Stimulated activated CD8-positive, alpha-beta memory T cell treated with anti-CD3 and anti-CD28 coated beads, Interleukin-2, amount 100 ng/mL, for 48 hours (primary cell): Measurements from ENCODE around the gene RHBDF2.
A peak's percentile ranks its signal among the peaks of the same experiment; 100 is the strongest.
"Not testable (repeated sequence)": the region's sequence is repeated elsewhere in the genome, so short reads cannot be mapped to it uniquely, and the experiment has no call there.

Experiments used
- DNase-seq, 2 donors: peaks; one replicate each; pipeline ENCODE4 v3.0.0-alpha.2; 2020; ENCODE audit warnings: low read depth in 2 of 2

RHBDF2 gene

DNA sequence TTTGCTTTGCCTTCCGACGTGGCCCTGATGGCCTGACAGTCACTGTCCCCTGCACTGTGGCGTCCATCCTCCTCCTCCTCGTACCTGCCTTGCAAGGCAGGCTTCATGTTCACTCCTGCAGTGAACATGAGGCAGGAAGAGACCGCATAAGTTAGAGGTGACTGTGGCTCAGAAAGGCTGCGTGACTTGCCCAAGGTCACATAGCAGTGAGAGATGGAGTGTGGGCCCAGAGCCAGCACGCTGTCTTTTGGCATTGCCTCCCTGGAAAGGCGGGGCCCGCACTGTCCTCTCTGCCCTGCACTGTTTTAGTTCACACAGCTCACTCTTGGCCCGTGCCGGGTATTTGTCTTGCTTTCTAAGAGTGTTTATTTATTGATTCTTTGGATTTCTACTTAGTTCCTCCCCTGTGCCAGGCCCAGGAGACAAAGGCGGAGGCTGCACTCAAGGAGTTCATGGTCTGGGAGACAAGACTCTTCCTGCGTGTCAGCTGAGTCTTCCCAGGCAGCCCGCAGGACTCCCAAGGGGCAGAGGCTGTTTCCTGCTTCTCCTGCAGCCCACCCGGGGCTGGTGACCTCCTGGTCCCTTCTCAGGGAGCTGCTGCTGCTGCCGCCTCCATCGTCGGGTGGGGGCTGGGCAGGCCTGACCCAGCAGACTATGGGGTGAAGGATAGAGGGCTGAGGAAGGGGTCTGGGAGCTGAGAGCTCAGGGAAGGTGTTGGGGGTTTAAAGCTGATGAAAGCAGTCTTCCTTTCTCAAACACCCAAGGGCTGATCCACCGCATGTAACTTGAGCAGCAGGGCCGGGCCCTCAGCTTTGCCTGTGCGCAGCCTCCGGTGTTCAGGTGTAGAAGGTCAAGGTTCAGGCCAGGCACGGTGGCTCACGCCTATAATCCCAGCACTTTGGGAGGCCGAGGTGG, 23.6 kb upstream of the RHBDF2 start:
- no peak for DNase-seq

DNA sequence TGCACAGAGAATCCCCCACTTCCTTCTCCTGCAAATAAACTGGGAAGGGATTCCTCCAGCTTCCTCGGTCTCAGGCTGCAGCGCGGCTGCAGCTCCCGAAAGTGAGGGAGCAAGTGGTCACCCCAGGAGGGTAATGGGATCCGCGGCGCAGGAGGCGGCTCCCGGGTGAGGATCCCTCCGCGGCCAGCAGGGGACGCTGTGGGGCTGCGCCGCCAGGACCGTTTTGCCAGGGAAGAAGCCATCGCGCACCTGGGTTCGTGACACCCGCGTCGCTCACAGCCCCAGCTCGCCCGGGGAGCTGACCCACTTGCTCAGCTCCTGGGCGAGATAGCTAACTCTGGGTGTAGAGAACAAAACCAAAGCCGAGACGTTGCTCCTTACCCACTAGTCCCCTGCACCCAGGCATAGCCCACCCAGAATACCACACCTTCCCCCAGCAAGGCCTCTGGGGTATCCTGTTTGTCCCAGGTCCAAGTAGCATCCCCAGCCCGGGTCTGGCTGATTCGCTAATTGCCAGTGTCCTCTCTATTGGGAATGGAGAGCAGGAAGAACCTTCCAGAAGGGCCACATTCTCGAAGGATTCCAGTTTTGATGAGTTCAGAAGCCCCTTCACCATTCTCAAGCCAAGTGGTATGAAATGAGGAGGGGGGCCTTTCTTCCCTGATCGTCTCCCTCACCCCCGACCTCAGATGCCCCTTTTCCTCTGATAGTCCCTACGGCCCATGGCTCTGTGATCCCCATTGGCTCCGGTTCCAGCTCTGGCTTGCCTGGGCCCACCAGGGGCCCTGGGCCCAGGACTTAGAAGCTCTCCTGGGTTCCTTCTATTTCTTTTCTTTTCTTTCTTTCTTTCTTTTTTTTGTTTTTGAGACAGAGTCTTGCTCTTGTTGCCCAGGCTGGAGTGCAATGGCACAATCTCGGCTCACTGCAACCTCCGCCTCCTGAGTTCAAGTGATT, 22.1 kb upstream of the RHBDF2 start:
- peak; percentile 72 to 73 for DNase-seq

GRCh38 chr17:76521683-76522082, 20.5 kb upstream of the RHBDF2 start:
- not testable (repeated sequence) for DNase-seq

DNA sequence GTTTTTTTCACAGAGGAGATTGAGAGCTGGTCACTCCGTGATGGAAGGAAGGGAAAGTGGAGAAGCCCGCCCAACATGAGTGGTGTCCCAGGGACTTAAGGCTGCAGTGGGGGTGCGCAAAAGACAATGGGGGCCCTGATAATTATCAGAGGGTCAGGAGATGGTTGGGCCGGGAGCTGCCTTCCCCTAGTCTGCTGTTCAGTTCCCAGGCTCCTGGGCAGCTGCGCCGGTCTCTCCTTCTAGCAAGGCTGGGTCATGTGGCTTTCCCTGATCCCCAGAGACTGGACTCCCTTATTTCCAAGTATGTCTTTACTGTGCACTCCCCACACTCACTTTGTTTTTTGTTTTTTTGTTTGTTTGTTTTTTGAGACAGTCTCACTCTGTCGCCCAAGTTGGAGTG, 20.0 kb upstream of the RHBDF2 start:
- DNase-seq, result no peak

GRCh38 chr17:76519048-76519966, 18.1 kb upstream of the RHBDF2 start:
- DNase-seq, result no peak

DNA sequence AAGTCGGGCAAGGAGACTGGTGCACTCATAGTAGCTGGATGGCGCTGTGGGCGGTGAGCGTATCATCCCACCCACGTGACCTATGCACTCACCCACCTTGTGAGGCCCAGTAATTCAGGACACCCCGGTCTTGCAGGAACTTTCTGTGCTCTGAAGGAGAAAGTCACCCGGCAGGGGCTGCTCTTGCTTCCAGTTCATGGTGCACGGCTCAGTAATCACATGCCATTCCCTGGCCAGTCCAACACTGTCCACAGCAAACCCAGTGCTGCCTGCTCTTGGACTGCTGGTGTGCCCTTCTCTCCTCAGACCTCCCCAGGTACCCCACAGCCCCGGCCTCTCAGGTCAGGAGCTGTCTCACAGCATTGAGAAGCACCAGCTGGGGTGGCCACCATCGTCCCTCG, 16.4 kb upstream of the RHBDF2 start:
- DNase-seq, result no peak

DNA sequence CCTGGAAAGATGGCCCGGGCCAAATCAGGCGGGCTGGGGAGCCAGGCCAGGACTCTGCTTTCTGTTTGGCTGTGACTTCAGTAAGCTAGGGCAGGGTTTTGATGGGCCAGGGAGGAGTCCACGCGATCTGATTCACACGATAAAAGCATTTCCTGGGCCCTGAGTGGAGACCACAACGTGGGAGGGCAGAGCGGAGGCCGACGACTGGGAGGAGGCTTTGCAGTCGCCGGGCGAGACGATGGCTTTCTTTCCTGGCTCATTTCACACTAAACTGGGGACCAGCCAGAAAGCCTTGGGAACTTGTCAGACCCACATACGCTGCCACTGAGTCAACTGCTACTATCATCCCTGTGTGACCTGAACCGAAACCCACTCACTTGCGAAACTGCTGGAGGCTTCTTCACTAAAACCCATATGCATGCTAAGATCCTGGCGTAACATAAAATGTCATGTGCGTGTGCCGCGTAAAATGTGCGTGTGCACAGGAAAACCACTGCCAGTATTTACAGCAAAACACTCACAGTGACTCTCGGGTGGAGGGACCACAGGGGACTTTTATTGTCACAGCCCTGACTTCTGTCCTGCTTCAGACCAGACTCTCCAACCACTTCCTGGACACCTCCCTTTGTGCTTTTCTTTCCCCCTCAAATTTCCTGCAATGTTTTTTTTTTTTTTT, 14.2 kb upstream of the RHBDF2 start:
- DNase-seq, result peak; percentile 68 to 79

DNA sequence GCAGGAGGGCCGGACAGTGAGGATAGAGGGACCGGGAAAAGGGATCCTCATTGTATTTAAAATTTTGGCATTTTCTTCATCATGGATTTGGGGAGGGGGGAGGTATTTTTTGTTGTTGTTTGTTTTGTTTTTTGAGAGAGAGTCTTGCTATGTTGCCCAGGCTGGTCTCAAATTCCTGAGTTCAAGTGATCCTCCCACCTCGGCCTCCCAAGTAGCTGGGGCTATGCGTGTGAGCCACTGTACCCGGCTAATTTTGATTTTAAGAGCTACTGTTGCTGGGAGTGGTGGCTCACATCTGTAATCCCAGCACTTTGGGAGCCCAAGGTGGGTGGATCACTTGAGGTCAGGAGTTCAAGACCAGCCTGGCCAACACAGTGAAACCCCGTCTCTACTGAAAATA, 13.1 kb upstream of the RHBDF2 start:
- DNase-seq, result not testable (repeated sequence)

GRCh38 chr17:76513306-76513692, 12.1 kb upstream of the RHBDF2 start:
- no peak for DNase-seq

DNA sequence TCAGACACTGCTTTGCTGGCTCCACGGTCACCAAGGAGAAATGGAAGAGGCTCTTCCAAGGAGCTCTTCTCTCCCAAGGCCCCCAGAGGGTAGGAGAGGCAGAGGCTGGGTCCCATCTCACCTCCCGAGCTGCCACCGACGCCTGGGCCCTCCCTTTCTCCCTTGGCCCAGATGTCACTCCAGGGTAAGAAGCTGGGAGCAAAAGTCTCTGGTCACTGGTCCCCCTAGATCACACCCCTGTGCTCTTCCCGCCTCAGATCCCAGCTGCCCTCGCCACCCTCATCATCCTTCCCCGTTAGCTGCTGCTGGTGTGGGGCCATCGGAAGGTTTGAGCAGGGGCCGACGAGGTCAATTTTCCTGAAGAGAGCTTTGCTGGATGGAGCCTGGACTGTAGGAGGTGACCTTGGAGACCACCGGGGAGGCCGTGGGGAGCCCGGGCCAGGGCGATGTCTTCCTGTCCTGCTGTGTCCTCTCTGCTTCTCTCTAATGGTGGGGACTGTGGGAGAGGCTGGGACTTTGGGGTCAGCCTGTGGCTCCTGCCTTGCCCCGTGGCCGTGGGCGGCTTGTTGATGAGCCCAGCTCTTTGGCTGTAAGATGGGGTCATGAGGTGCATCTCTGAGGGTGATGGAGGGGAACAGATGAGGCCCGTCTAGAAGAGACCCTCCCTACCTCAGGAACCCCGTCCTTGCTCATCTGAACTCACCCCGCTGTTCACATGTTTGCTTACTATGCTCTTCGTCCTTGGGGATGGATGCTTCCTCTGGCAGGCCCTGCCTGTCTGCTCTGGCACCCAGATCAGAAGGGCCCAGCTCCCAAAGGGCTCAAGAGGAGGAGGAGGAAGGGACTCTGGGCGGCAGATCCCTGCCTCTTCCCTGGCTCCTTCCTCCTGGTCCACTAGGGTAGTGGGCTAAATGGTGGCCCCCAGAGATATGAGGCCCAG, 11.4 kb upstream of the RHBDF2 start:
- no peak for DNase-seq

GRCh38 chr17:76511668-76512365, 10.6 kb upstream of the RHBDF2 start:
- DNase-seq, result no peak

GRCh38 chr17:76510831-76511244, 9.6 kb upstream of the RHBDF2 start:
- DNase-seq, result no peak

- not testable (repeated sequence) for DNase-seq
Observed at GRCh38 chr17:76508472-76509063, 7.3 kb upstream of the RHBDF2 start.

GRCh38 chr17:76506408-76507345, 5.5 kb upstream of the RHBDF2 start:
- peak; percentile 71 to 85 for DNase-seq

- DNase-seq, result no peak
Observed at GRCh38 chr17:76504117-76504516, 2.9 kb upstream of the RHBDF2 start.

- no peak for DNase-seq
Observed at GRCh38 chr17:76502341-76503211, 1.4 kb upstream of the RHBDF2 start.
